Large intestine (tissue), 12 donors: ENCODE results near the gene PXMP4. TPM values are rescaled to one million over a fixed set of nuclear protein-coding genes. Genes with fewer than 3 reads are reported as not detected.

ENCODE experiments used
- DNase-seq, 2 donors: peaks; one replicate each; pipeline versions ENCODE4 v3.0.0 to v3.0.0-alpha.2; 2013
- H3K27ac ChIP-seq: one replicate; pipeline ENCODE4 v1.5.1; 2013; ENCODE audit warnings: low read length
- H3K27me3 ChIP-seq: 2 replicates; pipeline ENCODE4 v1.6.1; 2013; ENCODE audit warnings: low read length; ENCODE audit not compliant: control insufficient read depth, insufficient read depth
- H3K36me3 ChIP-seq: 2 replicates; pipeline ENCODE4 v1.6.1; 2013; ENCODE audit warnings: low read length; ENCODE audit not compliant: control insufficient read depth, insufficient read depth
- H3K4me1 ChIP-seq: one replicate; pipeline ENCODE4 v1.6.1; 2013; ENCODE audit warnings: low read length; ENCODE audit not compliant: control insufficient read depth, insufficient read depth
- H3K4me3 ChIP-seq: one replicate; pipeline ENCODE4 v1.5.1; 2013; ENCODE audit warnings: low read length
- H3K9me3 ChIP-seq: one replicate; pipeline ENCODE4 v1.6.1; 2013; ENCODE audit warnings: mild to moderate bottlenecking, low read depth, low read length, moderate library complexity; ENCODE audit not compliant: control insufficient read depth
- WGBS: methylation state at CpG from one replicate; pipeline ENCODE4 v1.1.5; 2013; ENCODE audit warnings: low lambda C conversion rate; ENCODE audit not compliant: insufficient coverage; 5-methylcytosine and 5-hydroxymethylcytosine counted together
- long read RNA-seq, 11 donors: transcript quantifications; one replicate each; lab custom pipeline, GENCODE V29; 2026
- polyA plus RNA-seq: library from polyadenylated mRNA; unstranded; fragments of 120-200 nt; gene quantifications from one replicate; pipeline ENCODE4 v1.2.1, GENCODE V29; 2013

Gene PXMP4, protein sequence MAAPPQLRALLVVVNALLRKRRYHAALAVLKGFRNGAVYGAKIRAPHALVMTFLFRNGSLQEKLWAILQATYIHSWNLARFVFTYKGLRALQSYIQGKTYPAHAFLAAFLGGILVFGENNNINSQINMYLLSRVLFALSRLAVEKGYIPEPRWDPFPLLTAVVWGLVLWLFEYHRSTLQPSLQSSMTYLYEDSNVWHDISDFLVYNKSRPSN
- 10.2 TPM for polyA plus RNA-seq
- long read RNA-seq, donor 1, full-length matches to known transcripts: 4 of 4 reads
- long read RNA-seq, donor 1, partial matches to known transcripts: 0 of 4 reads
- long read RNA-seq, donor 1, other reads (novel, unspliced or antisense): 0 of 4 reads
- long read RNA-seq, donor 2, full-length matches to known transcripts: 2 of 2 reads
- long read RNA-seq, donor 2, partial matches to known transcripts: 0 of 2 reads
- long read RNA-seq, donor 2, other reads (novel, unspliced or antisense): 0 of 2 reads
- long read RNA-seq, donor 3, full-length matches to known transcripts: 6 of 6 reads
- long read RNA-seq, donor 3, partial matches to known transcripts: 0 of 6 reads
- long read RNA-seq, donor 3, other reads (novel, unspliced or antisense): 0 of 6 reads
- long read RNA-seq, donor 4: 0 reads
- long read RNA-seq, donor 5, full-length matches to known transcripts: 3 of 3 reads
- long read RNA-seq, donor 5, partial matches to known transcripts: 0 of 3 reads
- long read RNA-seq, donor 5, other reads (novel, unspliced or antisense): 0 of 3 reads
- long read RNA-seq, donor 6, full-length matches to known transcripts: 4 of 4 reads
- long read RNA-seq, donor 6, partial matches to known transcripts: 0 of 4 reads
- long read RNA-seq, donor 6, other reads (novel, unspliced or antisense): 0 of 4 reads
- long read RNA-seq, donor 7, full-length matches to known transcripts: 2 of 2 reads
- long read RNA-seq, donor 7, partial matches to known transcripts: 0 of 2 reads
- long read RNA-seq, donor 7, other reads (novel, unspliced or antisense): 0 of 2 reads
- long read RNA-seq, donor 8, full-length matches to known transcripts: 9 of 9 reads
- long read RNA-seq, donor 8, partial matches to known transcripts: 0 of 9 reads
- long read RNA-seq, donor 8, other reads (novel, unspliced or antisense): 0 of 9 reads
- long read RNA-seq, donor 9, full-length matches to known transcripts: 1 of 1 reads
- long read RNA-seq, donor 9, partial matches to known transcripts: 0 of 1 reads
- long read RNA-seq, donor 9, other reads (novel, unspliced or antisense): 0 of 1 reads
- long read RNA-seq, donor 10, full-length matches to known transcripts: 8 of 8 reads
- long read RNA-seq, donor 10, partial matches to known transcripts: 0 of 8 reads
- long read RNA-seq, donor 10, other reads (novel, unspliced or antisense): 0 of 8 reads
- long read RNA-seq, donor 11, full-length matches to known transcripts: 3 of 3 reads
- long read RNA-seq, donor 11, partial matches to known transcripts: 0 of 3 reads
- long read RNA-seq, donor 11, other reads (novel, unspliced or antisense): 0 of 3 reads

DNA sequence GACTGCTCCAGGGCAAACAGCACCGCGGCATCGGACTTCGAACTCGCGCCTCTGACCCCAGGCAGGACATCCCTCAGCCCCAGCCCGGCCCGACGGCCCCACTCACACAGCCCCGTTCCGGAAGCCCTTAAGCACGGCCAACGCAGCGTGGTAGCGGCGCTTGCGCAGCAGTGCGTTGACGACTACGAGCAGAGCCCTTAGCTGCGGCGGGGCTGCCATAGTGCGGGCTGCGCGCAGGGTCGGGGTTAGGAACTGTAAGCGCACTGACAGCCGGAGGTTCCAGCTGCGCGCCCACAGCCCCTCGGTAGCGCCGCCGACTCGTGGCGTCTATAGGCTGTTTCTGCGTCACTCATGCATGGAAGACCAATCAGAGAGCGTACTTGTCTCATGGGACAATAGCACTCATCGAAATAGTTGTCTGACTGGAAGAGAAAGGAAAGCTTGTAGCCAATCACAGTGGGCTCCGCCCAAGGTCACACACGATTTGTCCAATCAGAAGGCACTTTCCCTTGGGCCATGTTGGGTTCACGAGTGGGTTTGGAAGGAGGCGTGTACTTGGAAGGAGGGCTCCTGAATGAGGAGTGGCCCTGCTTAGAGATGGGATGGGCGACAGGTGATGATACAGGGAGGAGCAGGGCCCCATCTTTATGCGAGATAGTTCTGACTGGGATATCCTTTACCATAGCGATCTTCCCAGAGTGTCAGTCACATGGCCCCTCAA, at the start of gene PXMP4:
Gene PXMP4 (minus strand): TSS at position 322 of the 721 bp plus-strand sequence. CDS start 103 bp downstream, at position 219.
- Histone ChIP-seq H3K36me3 (no peaks in the 10 kb centered on the region), H3K4me1 (peaks cover 23% of the 10 kb centered on the region), H3K4me3 (peak within 1 kb of the TSS; percentile 95), H3K27me3 (no peaks in the 10 kb centered on the region), H3K27ac (peak within 1 kb of the TSS; percentile 70), H3K9me3 (no peaks in the 10 kb centered on the region)
- peak; percentile 95 to 98 for DNase-seq
- no CpG with 5 or more reads among the region's 46 CpGs for whole genome bisulfite sequencing

DNA sequence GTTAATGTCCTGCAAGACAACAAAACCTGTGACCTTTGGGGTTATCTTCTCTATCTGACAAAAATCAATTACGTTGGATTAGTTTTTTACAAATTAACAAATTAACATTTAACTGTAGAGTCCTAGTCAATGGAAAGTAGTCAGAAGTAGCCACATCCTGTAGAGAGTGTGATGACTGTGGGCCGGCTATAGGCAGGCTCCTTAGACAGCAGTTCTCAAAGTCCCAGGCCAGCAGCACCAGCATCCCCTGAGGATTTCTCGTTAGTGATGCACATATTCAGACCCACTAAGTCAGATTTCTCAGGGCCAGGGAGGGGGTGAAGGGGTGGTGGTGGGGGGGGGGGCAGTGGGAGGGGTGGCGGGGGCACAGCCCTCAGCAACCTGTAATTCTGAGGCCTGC, 48.9 kb upstream of the PXMP4 start:
- no peak overlapping the region for H3K4me3 ChIP-seq
- no peak overlapping the region for H3K27ac ChIP-seq
- H3K9me3 ChIP-seq: no peaks in the 10 kb centered on the region
- no CpG with 5 or more reads among the region's 4 CpGs for WGBS
- H3K27me3 ChIP-seq: no peaks in the 10 kb centered on the region
- no peaks in the 10 kb centered on the region for H3K36me3 ChIP-seq
- no peaks in the 10 kb centered on the region for H3K4me1 ChIP-seq
- DNase-seq: no peak

DNA sequence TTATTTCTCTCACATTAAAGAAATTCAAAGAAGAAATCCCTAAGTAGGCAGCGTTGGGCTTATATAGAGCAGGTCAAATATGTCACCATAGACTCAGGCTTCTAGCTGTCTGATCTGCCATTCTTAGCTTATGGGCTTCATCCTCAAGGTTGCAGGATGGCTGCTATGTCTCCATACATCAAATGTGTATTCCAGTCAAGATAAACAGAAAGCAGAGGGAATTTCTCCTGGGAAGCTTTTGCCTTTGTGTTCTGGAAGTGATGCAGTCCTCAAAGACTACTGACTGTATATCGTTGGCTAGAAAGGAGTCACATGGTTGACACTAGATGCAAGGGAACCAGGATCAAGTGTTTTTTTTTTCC, 47.6 kb upstream of the PXMP4 start:
- no peak overlapping the region for H3K27ac ChIP-seq
- WGBS: no CpG with 5 or more reads among the region's 2 CpGs
- no peaks in the 10 kb centered on the region for H3K9me3 ChIP-seq
- no peaks in the 10 kb centered on the region for H3K36me3 ChIP-seq
- H3K27me3 ChIP-seq: no peaks in the 10 kb centered on the region
- no peaks in the 10 kb centered on the region for H3K4me1 ChIP-seq
- no peak overlapping the region for H3K4me3 ChIP-seq
- DNase-seq: no peak

DNA sequence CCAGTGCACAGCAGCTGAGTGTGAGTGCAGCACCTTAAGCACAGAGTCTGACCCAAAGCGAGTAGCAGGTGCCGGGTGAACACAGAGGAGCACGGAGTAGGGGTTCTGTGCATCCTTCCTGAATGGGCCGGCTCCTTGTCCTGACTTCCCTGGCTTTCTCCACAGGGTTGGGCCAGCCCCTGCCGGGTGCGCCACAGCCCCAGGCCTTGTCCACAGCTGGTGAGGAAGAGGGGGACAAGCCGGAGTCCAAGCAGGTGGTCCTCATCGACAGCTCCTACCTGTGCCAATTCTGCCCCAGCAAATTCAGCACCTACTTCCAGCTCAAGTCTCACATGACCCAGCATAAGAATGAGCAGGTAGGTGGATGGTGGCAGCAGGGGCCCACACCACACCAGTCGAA, 46.6 kb upstream of the PXMP4 start:
- Histone ChIP-seq H3K4me3 (no peak overlapping the region), H3K4me1 (no peaks in the 10 kb centered on the region), H3K9me3 (no peaks in the 10 kb centered on the region), H3K36me3 (peaks cover 2% of the 10 kb centered on the region), H3K27ac (no peak overlapping the region), H3K27me3 (no peaks in the 10 kb centered on the region)
- no peak for DNase-seq
- WGBS: no CpG with 5 or more reads among the region's 9 CpGs

DNA sequence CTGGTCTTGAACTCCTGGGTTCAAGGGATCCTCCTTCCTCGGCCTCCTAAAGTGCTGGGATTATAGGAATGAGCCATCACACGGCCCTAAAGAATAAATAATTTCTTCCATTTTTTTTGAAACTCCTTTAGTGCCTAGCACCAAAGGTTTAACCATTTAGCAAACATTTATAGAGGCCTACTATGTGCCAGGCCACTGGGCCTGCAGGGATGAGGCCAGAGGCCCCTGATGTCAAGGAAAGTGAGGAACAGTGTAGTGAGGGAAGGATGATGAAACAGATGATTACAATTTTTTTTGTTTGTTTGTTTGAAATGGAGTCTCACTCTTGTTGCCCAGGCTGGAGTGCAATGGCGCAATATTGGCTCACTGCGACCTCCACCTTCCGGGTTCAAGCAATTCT, 45.5 kb upstream of the PXMP4 start:
- H3K4me3 ChIP-seq: no peak overlapping the region
- H3K27ac ChIP-seq: no peak overlapping the region
- no peak for DNase-seq
- no peaks in the 10 kb centered on the region for H3K4me1 ChIP-seq
- no peaks in the 10 kb centered on the region for H3K9me3 ChIP-seq
- WGBS: no CpG with 5 or more reads among the region's 5 CpGs
- H3K36me3 ChIP-seq: peaks cover 2% of the 10 kb centered on the region
- no peaks in the 10 kb centered on the region for H3K27me3 ChIP-seq

DNA sequence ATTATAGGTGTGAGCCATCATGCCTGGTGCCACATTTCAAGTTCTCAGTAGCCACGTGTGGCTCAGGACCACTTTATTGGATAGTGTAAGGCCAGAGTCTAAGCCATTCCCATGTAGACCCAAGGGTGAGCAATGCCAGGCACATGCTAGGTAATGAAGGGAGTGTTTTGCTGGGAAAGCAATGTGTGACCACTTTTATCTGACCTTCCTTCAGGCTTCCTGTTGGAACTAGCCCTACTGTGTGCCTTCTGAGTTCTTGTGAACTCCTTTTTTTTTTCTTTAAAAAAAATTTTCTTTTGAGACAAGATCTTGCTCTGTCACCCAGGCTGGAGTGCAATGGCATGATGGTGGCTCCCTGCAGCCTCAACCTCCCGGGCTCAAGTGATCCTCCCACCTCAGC, 45.0 kb upstream of the PXMP4 start:
- Histone ChIP-seq H3K27ac (no peak overlapping the region), H3K9me3 (no peaks in the 10 kb centered on the region), H3K4me1 (no peaks in the 10 kb centered on the region), H3K4me3 (no peak overlapping the region), H3K36me3 (peaks cover 2% of the 10 kb centered on the region), H3K27me3 (no peaks in the 10 kb centered on the region)
- DNase-seq: no peak
- no CpG with 5 or more reads among the region's 2 CpGs for WGBS

DNA sequence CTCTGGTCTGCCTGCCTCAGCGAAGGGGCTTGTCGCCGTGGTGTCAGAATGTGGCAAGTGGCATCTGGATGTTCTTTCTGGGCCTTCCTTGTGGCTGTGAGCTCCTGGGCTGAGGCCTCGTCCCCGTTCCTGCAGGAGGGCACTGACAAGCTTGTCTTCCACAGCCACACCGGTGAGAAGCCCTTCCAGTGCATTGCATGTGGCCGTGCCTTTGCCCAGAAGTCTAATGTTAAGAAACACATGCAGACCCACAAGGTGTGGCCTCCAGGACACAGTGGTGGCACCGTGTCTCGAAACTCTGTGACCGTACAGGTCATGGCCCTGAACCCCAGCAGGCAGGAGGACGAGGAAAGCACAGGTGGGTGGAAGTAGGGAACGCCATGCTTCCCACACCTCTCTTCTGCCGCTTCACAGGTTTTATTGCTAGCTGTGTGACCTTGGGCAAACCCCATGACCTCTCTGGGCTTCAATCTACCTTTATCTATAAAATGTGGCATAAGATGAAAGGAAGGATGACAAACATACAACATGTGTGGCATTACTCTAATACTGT, 41.7 kb upstream of the PXMP4 start:
- H3K4me3 ChIP-seq: no peak overlapping the region
- peaks cover 9% of the 10 kb centered on the region for H3K36me3 ChIP-seq
- H3K9me3 ChIP-seq: peaks cover 4% of the 10 kb centered on the region
- H3K27ac ChIP-seq: no peak overlapping the region
- no peaks in the 10 kb centered on the region for H3K27me3 ChIP-seq
- no peak for DNase-seq
- WGBS: no CpG with 5 or more reads among the region's 13 CpGs
- no peaks in the 10 kb centered on the region for H3K4me1 ChIP-seq

DNA sequence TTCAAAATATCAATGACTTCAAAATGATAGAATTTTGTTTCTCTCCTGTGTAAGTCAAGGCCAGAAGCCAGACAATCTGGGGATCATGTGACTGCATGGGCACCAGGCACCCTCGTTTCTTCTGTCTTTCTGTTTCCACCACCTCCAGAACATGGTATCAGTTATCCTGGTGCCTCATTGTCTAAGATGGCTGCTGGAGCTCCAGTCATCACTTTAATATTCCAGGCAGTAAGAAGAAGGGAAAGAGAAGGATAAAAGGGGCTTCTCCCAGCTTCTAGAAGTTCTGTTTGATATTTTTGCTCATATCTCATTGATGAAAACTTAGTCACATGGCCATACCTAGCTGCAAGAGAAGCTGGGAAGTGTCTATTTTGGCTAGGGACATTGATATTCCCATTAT, 37.3 kb upstream of the PXMP4 start:
- WGBS: no CpG with 5 or more reads among the region's 1 CpG
- Histone ChIP-seq H3K4me3 (no peak overlapping the region), H3K4me1 (no peaks in the 10 kb centered on the region), H3K27me3 (no peaks in the 10 kb centered on the region), H3K9me3 (peaks cover 4% of the 10 kb centered on the region), H3K27ac (no peak overlapping the region), H3K36me3 (peaks cover 16% of the 10 kb centered on the region)
- DNase-seq: no peak

DNA sequence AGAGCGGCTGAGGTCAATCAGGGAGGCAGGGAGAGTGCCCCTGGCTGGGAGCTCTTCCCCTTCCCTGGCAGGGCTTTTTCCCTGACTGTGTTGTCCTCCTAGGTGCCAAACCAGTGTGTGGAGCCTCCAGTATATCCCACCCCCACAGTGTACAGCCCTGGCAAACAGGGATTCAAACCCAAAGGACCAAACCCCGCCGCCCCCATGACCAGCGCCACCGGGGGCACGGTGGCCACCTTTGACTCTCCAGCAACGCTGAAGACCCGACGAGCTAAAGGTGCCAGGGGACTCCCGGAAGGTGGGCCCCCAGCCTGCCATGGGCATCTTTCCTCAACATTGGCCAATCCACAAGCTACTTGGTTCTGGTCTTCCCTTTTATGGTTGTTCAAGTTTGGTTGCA, 36.9 kb upstream of the PXMP4 start:
- H3K36me3 ChIP-seq: peaks cover 16% of the 10 kb centered on the region
- no peaks in the 10 kb centered on the region for H3K4me1 ChIP-seq
- no peak for DNase-seq
- H3K4me3 ChIP-seq: no peak overlapping the region
- no CpG with 5 or more reads among the region's 10 CpGs for WGBS
- peaks cover 4% of the 10 kb centered on the region for H3K9me3 ChIP-seq
- H3K27me3 ChIP-seq: no peaks in the 10 kb centered on the region
- no peak overlapping the region for H3K27ac ChIP-seq
